GM18502 (cell line): ENCODE measurements around the gene USP36.
"Not testable (repeated sequence)": the region's sequence is repeated elsewhere in the genome, so short reads cannot be mapped to it uniquely, and the experiment has no call there.

ENCODE experiments used
- ATAC-seq: cut with Tn5 transposase; IDR thresholded peaks from one replicate; pipeline ENCODE4 v1.9.1; 2021; ENCODE audit warnings: mild to moderate bottlenecking; ENCODE audit not compliant: unreplicated experiment, poor library complexity

Gene USP36

DNA sequence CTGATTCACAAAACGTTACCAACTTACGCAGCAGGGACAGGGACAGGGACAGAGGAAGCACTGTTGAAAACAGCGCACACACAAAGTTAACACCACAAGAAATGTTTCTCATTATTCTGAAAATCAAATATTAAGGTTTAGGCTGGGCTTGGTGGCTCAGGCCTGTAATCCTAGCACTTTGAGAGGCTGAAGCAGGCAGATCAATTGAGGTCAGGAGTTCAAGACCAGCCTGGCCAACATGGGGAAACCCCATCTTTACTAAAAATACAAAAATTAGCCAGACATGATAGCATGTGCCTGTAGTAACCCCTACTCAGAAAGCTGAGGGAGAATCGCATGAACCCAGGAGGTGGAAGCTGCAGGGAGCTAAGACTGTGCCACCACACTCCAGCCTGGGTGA lies 62.7 kb downstream of the USP36 start:
- no peak for ATAC-seq

GRCh38 chr17:78774956-78775571 lies 65.5 kb downstream of the USP36 start:
- ATAC-seq = peak; percentile 46

GRCh38 chr17:78774453-78774852 lies 66.2 kb downstream of the USP36 start:
- peak; percentile 14 for ATAC-seq

DNA sequence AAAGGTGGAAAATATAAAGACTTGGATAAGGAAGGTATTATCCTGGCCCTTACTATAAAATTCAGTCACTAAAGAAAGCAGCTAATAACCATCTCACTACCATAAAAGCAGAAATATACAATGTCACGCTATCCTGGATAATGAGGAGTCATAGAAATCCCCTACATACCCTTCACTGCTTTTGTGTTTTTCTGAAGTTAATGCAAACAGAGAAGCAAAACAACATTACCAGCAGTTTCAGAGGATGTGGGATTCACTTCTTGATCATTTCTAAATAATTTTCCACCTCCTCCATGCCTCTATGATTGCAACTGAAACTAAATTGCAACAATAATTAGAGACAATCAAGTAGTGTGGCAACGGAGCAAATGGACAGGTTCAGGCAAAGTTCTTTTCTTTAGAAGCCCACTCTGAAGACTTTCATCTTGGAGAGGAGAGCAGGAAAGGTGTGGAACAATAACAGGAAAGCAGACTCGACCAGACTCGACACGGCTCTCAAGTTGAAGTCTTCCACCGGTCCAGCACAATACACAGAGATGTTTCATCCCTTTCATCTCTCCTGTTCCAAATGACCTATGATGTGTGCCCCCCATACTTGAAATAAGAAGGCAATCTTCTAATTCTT lies 68.7 kb downstream of the USP36 start:
- ATAC-seq = peak; percentile 40

DNA sequence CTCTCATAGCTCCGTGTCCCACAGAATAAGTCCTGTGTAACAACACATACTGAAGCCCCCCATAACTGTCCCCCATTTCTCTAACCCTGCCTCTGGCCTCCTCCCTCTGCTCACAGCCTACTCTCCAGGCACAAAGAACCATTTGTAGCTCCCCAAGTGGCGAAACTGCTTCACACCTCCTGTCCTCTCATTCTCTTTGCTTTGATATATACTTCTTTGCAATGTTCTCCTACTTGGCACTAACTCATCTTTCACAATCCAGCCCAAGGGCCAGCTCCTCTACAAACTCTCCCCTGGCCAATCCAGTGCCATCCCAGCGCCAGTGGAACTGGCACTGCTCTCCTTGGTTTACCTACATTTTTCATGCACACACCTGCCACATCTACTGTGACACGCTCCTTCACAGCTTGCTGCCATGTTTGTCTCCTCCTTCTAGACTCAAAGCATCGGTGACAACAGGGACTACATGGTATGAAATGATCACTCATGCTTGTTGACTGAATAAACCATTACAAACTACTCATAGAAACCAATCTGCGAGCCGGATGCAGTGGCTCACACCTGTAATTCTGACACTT lies 71.3 kb downstream of the USP36 start:
- ATAC-seq = no peak

- ATAC-seq = no peak
These were observed 72.8 kb downstream of the USP36 start for GRCh38 chr17:78767806-78768205.

DNA sequence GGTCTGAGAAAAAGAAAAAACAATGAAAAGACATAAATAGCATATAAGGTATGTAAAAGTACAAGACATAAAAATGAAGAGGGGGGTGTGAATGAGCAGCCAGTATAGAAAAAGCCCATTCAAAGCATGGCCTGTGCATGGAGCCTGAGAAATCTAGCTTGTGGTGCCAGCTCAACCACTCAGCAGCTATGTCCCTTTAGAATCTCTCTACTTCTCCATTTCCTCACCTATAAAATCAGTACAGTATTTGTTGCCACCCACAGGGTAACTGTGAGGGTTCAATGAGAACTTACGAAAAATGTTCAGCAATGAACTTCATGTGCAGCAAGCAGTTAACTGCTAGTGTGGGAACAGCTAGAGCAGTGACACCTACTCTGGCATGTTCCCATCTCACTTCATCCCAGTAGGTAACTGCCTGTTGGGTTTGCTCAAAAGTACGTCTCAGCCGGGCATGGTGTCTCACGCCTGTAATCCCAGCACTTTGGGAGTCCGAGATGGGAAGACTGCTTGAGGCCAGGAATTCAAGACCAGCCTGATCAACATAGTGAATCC lies 73.8 kb downstream of the USP36 start:
- ATAC-seq = no peak

- no peak for ATAC-seq
These were observed 74.4 kb downstream of the USP36 start for GRCh38 chr17:78766225-78766624.

DNA sequence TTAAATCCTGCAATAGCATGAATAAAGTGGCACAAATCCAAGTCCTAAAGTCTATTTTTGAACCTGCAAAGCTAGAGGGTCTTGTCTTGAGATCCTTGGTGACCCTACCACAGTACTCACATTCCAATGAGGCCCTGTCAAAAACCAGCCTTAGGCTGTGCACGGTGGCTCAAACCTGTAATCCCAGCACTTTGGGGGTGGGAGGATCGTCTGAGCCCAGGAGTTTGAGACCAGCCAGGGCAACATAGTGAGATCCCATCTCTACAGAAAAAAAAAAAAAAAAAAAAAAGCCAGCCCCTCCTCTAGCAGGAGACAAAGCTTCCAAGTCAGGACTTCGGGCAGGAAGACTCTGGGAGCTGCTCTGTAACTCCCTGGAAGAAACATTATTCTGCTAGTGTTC lies 74.8 kb downstream of the USP36 start:
- ATAC-seq = no peak

GRCh38 chr17:78764871-78765270 lies 75.7 kb downstream of the USP36 start:
- ATAC-seq = no peak

DNA sequence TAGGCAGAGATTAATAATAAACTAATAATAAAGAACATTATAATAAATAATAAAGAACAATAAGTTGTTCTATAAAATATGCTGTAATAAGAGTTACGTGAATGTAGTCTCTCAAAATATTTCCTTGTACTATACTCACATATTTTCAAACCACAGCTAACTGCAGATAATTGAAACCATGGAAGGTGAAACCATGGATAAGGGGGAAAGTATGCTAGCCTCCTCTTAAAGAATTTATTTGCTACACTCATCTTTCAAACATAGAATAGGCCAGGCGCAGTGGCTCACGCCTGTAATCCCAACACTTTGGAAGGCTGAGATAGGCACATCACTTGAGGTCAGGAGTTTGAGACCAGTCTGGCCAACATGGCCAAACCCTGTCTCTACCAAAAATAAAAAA lies 77.1 kb downstream of the USP36 start:
- no peak for ATAC-seq

- ATAC-seq = no peak
These were observed 78.7 kb downstream of the USP36 start for GRCh38 chr17:78761789-78762406.

- no peak for ATAC-seq
These were observed 80.7 kb downstream of the USP36 start for GRCh38 chr17:78759969-78760352.

GRCh38 chr17:78759203-78759968 lies 81.2 kb downstream of the USP36 start:
- peak; percentile 66 for ATAC-seq

DNA sequence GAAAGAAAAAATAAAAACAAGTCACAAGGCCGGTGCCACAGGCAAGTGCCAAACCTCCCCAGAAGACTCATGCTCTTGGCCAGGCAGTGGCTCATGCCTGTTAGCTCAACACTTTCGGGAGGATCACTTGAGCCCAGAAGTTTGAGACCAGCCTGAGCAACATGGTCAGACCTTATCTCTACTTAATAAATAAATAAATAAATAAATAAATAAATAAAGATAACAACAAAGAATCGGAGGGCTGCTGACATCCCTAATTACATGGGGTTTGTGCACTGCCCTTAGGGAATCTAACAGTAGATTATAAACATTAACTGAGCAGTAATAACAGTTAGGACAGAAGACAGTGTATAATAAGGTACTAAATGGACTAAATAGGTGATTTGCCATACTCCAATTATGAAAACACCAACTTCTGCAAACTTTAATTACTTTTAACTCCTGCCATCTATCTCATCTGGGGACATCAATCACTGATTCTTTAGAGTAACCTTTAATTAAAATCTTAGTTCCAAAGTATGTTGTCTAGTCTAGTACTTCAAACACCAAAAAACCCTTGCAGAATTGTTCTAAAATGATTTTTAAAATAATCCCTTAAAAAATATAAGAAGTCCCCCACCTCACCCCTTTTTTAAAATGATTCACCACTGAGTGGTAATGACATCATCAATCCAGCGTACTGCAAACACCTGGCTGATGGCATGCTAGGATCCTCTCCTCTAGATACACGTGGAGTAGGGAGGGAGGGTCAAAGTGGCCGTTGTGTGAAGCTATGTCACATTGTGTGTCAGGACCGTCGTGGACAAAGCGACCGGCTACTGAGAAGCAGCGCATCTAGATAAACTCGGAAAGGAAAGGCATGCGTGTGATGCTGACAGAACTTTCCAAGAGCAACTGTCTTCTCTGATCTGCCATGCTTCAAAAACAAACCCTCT lies 87.0 kb downstream of the USP36 start:
- no peak for ATAC-seq

GRCh38 chr17:78751447-78752161 lies 89.0 kb downstream of the USP36 start:
- ATAC-seq = no peak

DNA sequence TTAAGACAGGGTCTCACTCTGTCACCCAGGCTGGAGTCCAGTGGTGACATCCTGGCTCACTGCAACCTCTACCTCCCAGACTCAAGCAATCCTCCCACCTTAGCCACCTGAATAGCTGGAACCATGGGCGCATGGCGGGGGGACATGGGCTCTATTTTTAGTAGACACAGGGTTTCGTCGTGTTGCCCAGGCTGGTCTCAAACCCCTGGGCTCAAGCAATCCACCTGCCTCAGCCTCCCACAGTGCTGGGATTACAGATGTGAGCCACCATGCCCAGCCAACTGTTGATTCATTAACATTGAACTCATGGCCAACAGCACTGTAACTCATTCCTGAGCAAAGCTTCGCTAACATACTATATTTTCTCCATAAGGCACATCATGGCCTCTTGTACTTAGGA lies 89.6 kb downstream of the USP36 start:
- ATAC-seq = not testable (repeated sequence)

DNA sequence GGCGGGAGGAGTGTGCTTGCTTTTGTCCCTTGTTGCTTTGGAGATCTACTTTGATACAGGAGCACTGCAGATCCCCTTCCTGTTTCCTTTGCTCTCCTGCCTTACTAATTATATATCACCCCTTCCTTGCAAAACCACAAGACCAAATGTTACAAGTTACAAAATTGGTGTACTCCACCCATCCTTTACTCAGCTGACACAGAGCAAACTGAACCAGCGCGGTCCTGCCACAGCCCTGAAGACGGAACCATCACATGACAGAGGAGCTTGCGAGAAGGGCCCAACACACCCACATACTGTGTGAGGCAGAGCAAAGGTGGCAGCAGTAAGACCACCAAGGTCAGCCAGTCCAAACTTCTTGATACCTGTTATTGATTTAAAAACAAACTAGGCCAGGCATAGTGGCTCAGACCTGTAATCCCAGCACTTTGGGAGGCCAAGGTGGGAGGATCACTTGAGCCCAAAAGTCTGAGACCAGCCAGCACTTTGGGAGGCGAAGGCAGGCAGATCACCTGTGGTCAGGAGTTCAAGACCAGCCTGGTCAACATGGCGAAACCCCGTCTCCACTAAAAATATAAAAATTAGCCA lies 91.8 kb downstream of the USP36 start:
- ATAC-seq = peak; percentile 61
